Posterior vena cava (tissue), 2 donors: ENCODE measurements around the gene SPON1. TPM values are rescaled to one million over a fixed set of nuclear protein-coding genes. Genes with fewer than 3 reads are reported as not detected.
A peak's percentile ranks its signal among the peaks of the same experiment; 100 is the strongest.
"Not testable (repeated sequence)": the region's sequence is repeated elsewhere in the genome, so short reads cannot be mapped to it uniquely, and the experiment has no call there.

Experiments
- DNase-seq: peaks from one replicate; pipeline ENCODE4 v3.0.0-alpha.2; 2020; ENCODE audit warnings: low spot score
- intact Hi-C, 2 donors: fragments of 100-400 bp; cut with DNase I; formaldehyde crosslinking; loops; one replicate each; pipeline versions ENCODE4 v1.14.1 to v1.14.2; 2022 to 2023
- total RNA-seq, 2 donors: library from RNA; stranded (reverse); fragmentation: NEBNext Ultra II Directional; extraction: Animal tissue kit (Norgen Biotek cat#: 25700); gene quantifications; one replicate each; pipeline ENCODE4 v1.2.1, GENCODE V29; 2021
- donor health status: DM: yes; HTN: yes; CAD: no.
- donor health status: DM: yes; HTN: yes; CAD: no.

SPON1 gene
- total RNA-seq, 2 donors from 2014 or later, result 71.3 to 131 TPM

GRCh38 chr11:13966486-13966885 lies 4.0 kb downstream of the SPON1 start:
- intact Hi-C loops, result no loop called here
- DNase-seq, result no peak

- no peak for DNase-seq
- intact Hi-C loops, result loop anchor here in 1 of 2 donors (1.0 kb wide), 1 partner anchor 9 kb away; the partner anchor contains the start of gene SPON1
Observed at GRCh38 chr11:13970986-13971385, 8.5 kb downstream of the SPON1 start.

GRCh38 chr11:13972043-13972910 lies 9.8 kb downstream of the SPON1 start:
- DNase-seq, result no peak
- intact Hi-C loops, result no loop called here

GRCh38 chr11:13972944-13973343 lies 10.4 kb downstream of the SPON1 start:
- no peak for DNase-seq
- intact Hi-C loops, result no loop called here

GRCh38 chr11:13974631-13975030 lies 12.1 kb downstream of the SPON1 start:
- no peak for DNase-seq
- intact Hi-C loops, result no loop called here

GRCh38 chr11:13983081-13983751 lies 20.7 kb downstream of the SPON1 start:
- intact Hi-C loops, result no loop called here
- peak; percentile 86 for DNase-seq

- intact Hi-C loops, result no loop called here
- DNase-seq, result no peak
Observed at GRCh38 chr11:13984616-13985450, 22.3 kb downstream of the SPON1 start.

- intact Hi-C loops, DNase-seq: not testable (repeated sequence)
Observed at GRCh38 chr11:13986695-13987094, 24.2 kb downstream of the SPON1 start.

GRCh38 chr11:13992158-13992856 lies 29.8 kb downstream of the SPON1 start:
- intact Hi-C loops, DNase-seq: not testable (repeated sequence)

GRCh38 chr11:13993096-13993765 lies 30.7 kb downstream of the SPON1 start:
- no peak for DNase-seq
- intact Hi-C loops, result no loop called here

- intact Hi-C loops, result no loop called here
- DNase-seq, result no peak
Observed at GRCh38 chr11:13997881-13998280, 35.4 kb downstream of the SPON1 start.

- no peak for DNase-seq
- intact Hi-C loops, result no loop called here
Observed at GRCh38 chr11:13999704-14000103, 37.2 kb downstream of the SPON1 start.

GRCh38 chr11:14001597-14001996 lies 39.1 kb downstream of the SPON1 start:
- DNase-seq, result no peak
- intact Hi-C loops, result no loop called here

GRCh38 chr11:14007566-14007965 lies 45.0 kb downstream of the SPON1 start:
- DNase-seq, result no peak

GRCh38 chr11:14010665-14011064 lies 48.1 kb downstream of the SPON1 start:
- DNase-seq, result no peak
- intact Hi-C loops, result no loop called here

More at GRCh38 chr11:14007566-14007965, 45.0 kb downstream of the SPON1 start:
- intact Hi-C loops, result no loop called here

GRCh38 chr11:14012846-14013245 lies 50.3 kb downstream of the SPON1 start:
- DNase-seq, result no peak
- intact Hi-C loops, result no loop called here

- DNase-seq, result no peak
- intact Hi-C loops, result no loop called here
Observed at GRCh38 chr11:14015711-14016110, 53.2 kb downstream of the SPON1 start.

- intact Hi-C loops, result loop anchor here in 1 of 2 donors (2.0 kb wide), 1 partner anchor 62 kb away; no protein-coding TSS in a partner anchor
- no peak for DNase-seq
Observed at GRCh38 chr11:14018441-14018840, 55.9 kb downstream of the SPON1 start.
